ENCODE results near the gene WDR86.
A peak's percentile ranks its signal among the peaks of the same experiment; 100 is the strongest.

Gene WDR86

GRCh38 chr7:151373599-151373998, 36.2 kb downstream of the WDR86 start:
- H3K27ac ChIP-seq = no peak overlapping the region
- DNase-seq = no peak
- H3K36me3 ChIP-seq = peaks cover 8% of the 10 kb centered on the region
- no peak for TF ChIP-seq CTCF (IDR thresholded peaks at IDR 0.05; ENCODE audit: low read depth, low read length)
- no peaks in the 10 kb centered on the region for H3K9me3 ChIP-seq (ENCODE audit: severe bottlenecking)
- H3K27me3 ChIP-seq (ENCODE audit: insufficient read depth, low read depth, severe bottlenecking) = no peaks in the 10 kb centered on the region
- no peak overlapping the region for H3K4me3 ChIP-seq (ENCODE audit: low read depth, low read length)

DNA sequence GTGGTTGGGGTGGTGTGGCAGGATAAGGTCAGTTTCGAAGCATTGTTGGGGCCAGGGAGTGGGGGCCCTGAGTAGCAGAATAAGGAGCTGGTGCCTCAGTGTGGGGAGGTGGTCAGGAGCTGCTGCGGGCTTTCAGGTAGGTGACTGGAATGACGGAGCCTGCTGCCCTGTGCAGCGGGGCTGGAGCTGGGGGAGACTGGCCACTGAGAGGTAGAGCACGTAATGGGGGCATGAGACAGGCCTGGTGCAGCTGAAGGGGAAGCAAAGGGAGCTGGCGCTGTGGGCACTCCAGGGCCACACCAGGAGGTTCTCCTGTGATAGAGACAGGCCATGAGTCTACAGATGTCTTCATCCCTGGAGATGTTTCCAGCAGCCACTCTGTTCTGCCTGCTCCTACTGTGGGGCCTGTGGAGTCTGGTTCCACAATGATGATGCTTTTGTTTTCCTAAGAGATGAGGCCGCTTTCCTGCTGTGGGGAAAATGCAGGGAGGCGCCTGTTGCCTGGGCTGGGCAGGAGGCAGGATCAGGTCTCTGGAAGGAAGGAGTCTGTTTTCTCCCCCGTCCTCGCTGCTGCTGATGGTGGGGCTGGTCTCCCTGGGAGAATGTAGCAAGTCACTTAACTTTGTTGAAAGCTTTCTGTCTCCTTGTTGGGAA, 37.1 kb downstream of the WDR86 start:
- Histone ChIP-seq H3K9me3 (ENCODE audit: severe bottlenecking) (no peaks in the 10 kb centered on the region), H3K36me3 (peaks cover 15% of the 10 kb centered on the region), H3K27ac (no peak overlapping the region), H3K4me3 (ENCODE audit: low read depth, low read length) (no peak overlapping the region), H3K27me3 (ENCODE audit: insufficient read depth, low read depth, severe bottlenecking) (no peaks in the 10 kb centered on the region)
- no peak for DNase-seq
- no peak for TF ChIP-seq CTCF (IDR thresholded peaks at IDR 0.05; ENCODE audit: low read depth, low read length)

DNA sequence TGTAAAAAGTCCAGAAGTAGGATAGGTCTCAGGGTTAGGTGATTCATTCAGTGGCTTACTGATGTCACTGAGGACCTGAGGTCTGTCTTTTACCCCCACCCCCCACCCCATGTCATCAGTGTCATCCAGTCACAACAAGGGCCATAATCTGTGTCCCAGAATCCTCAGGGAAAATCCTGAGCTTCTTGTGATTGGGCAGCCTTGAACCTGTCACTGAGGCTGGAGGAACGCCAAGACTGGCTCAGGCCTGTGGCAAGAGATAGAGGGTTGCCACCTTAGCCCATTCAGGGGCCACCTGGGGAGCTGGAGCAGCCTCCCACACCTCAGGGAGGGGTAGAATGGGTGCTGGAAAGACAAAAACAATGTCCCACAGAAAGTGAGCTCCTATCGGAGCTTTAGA, 38.6 kb downstream of the WDR86 start:
- H3K36me3 ChIP-seq = peaks cover 15% of the 10 kb centered on the region

GRCh38 chr7:151368136-151368571, 41.7 kb downstream of the WDR86 start:
- Histone ChIP-seq H3K27me3 (ENCODE audit: insufficient read depth, low read depth, severe bottlenecking) (no peaks in the 10 kb centered on the region), H3K27ac (no peak overlapping the region), H3K9me3 (ENCODE audit: severe bottlenecking) (no peaks in the 10 kb centered on the region), H3K4me3 (ENCODE audit: low read depth, low read length) (no peak overlapping the region), H3K36me3 (peaks cover 15% of the 10 kb centered on the region)
- peak; percentile 78 for DNase-seq
- TF ChIP-seq CTCF (IDR thresholded peaks at IDR 0.05; ENCODE audit: low read depth, low read length) = peak; percentile 98

More for the DNA sequence above, 38.6 kb downstream of the WDR86 start:
- TF ChIP-seq CTCF (IDR thresholded peaks at IDR 0.05; ENCODE audit: low read depth, low read length) = no peak
- H3K27me3 ChIP-seq (ENCODE audit: insufficient read depth, low read depth, severe bottlenecking) = no peaks in the 10 kb centered on the region
- no peaks in the 10 kb centered on the region for H3K9me3 ChIP-seq (ENCODE audit: severe bottlenecking)
- no peak overlapping the region for H3K4me3 ChIP-seq (ENCODE audit: low read depth, low read length)
- H3K27ac ChIP-seq = no peak overlapping the region
- no peak for DNase-seq

- Histone ChIP-seq H3K27ac (no peak overlapping the region), H3K36me3 (peaks cover 19% of the 10 kb centered on the region), H3K27me3 (ENCODE audit: insufficient read depth, low read depth, severe bottlenecking) (no peaks in the 10 kb centered on the region), H3K9me3 (ENCODE audit: severe bottlenecking) (no peaks in the 10 kb centered on the region), H3K4me3 (ENCODE audit: low read depth, low read length) (no peak overlapping the region)
- no peak for TF ChIP-seq CTCF (IDR thresholded peaks at IDR 0.05; ENCODE audit: low read depth, low read length)
- no peak for DNase-seq
These were observed 42.6 kb downstream of the WDR86 start for GRCh38 chr7:151367284-151367683.

DNA sequence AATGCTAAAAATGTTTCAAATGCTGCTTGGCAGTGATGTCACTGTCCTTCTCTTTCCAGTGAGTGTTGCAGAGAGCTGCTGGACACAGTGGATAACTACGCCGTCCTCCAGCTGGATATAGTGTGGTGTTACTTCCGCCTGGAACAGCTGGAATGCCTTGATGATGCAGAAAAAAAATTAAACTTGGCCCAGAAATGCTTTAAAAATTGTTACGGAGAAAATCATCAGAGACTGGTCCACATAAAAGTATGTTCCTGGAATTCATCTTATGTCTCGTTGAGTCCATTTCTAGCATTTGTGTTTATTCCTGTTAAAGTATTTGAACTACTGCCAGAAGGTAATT, 43.0 kb downstream of the WDR86 start:
- no peaks in the 10 kb centered on the region for H3K9me3 ChIP-seq (ENCODE audit: severe bottlenecking)
- TF ChIP-seq CTCF (IDR thresholded peaks at IDR 0.05; ENCODE audit: low read depth, low read length) = no peak
- H3K27ac ChIP-seq = no peak overlapping the region
- H3K27me3 ChIP-seq (ENCODE audit: insufficient read depth, low read depth, severe bottlenecking) = no peaks in the 10 kb centered on the region
- H3K4me3 ChIP-seq (ENCODE audit: low read depth, low read length) = no peak overlapping the region
- DNase-seq = no peak
- H3K36me3 ChIP-seq = peaks cover 20% of the 10 kb centered on the region

Data from WERI-Rb-1 (cell line).